Muscle layer of duodenum (tissue), 2 donors: Measurements from ENCODE around the gene FCN3.
A peak's percentile ranks its signal among the peaks of the same experiment; 100 is the strongest.

Experiments
- H3K27ac ChIP-seq: one replicate; pipeline ENCODE4 v1.7.0; 2013; ENCODE audit warnings: mild to moderate bottlenecking, low read length
- H3K27me3 ChIP-seq: one replicate; pipeline ENCODE4 v1.7.0; 2013; ENCODE audit warnings: low read depth, mild to moderate bottlenecking, control low read depth, low read length
- H3K36me3 ChIP-seq, 2 donors: one replicate each; pipeline ENCODE4 v1.7.0; 2013; ENCODE audit warnings: low read length in 2 of 2, control low read depth in 1 of 2, mild to moderate bottlenecking in 1 of 2; ENCODE audit not compliant: insufficient read depth in 2 of 2, control insufficient read depth in 1 of 2
- H3K4me1 ChIP-seq, 2 donors: one replicate each; pipeline ENCODE4 v1.7.0; 2013; ENCODE audit warnings: low read length in 2 of 2, mild to moderate bottlenecking in 2 of 2, control low read depth in 1 of 2, moderate library complexity in 1 of 2; ENCODE audit not compliant: insufficient read depth in 2 of 2, control insufficient read depth in 1 of 2
- H3K4me3 ChIP-seq, 2 donors: one replicate each; pipeline ENCODE4 v1.7.0; 2013; ENCODE audit warnings: low read length in 2 of 2, low read depth in 1 of 2, mild to moderate bottlenecking in 1 of 2
- H3K9me3 ChIP-seq, 2 donors: one replicate each; pipeline ENCODE4 v1.7.0; 2013; ENCODE audit warnings: low read length in 2 of 2, control low read depth in 1 of 2, mild to moderate bottlenecking in 1 of 2; ENCODE audit not compliant: control insufficient read depth in 1 of 2
- donor health status: healthy.

Gene FCN3

DNA sequence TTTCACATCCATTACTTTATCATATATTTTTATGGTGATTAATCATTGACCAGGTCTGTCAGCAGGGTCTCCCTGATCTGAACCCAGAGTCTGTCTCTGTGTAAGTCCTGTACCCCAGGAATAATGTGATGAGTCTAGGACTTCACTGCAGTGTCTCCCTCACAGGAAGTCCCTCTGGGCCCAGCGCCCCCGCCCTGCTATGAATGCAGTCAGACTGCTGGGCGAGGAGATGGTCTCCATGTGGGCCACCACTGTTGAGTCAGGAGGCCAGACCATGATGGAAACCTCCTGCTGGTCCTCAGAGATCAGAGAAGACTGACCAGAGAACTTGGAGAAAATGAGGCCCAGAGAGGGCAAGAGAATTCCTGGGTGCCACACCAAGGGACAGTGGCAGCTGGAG, 43.2 kb downstream of the FCN3 start:
- Histone ChIP-seq H3K27ac (no peak overlapping the region), H3K36me3 (peaks cover 31 to 73% of the 10 kb centered on the region in 2 donors), H3K27me3 (no peaks in the 10 kb centered on the region), H3K4me1 (peaks cover 0 to 20% of the 10 kb centered on the region in 2 donors), H3K9me3 (no peaks in the 10 kb centered on the region), H3K4me3 (no peak overlapping the region)

DNA sequence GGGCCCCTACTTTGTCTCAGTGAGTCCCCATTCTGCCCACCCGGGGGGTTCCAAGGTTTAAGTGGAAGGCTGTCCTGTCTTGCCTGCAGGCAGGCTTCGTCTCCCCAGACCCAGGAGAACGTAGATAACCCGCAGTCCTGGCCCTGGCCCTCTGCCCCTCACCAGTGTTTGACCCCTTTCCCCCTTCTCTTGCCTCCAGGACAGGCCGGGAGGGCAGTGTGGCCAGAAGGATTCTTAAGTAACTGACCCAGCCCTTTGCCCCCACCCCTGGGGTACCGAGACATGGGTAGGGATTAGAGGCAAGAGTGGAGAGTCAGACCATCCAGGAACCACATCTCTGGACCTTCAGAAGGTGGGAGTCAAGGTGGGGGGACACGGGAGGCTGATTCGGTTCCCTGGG, 43.8 kb downstream of the FCN3 start:
- Histone ChIP-seq H3K27me3 (no peaks in the 10 kb centered on the region), H3K4me3 (no peak overlapping the region), H3K27ac (no peak overlapping the region), H3K9me3 (no peaks in the 10 kb centered on the region), H3K36me3 (peaks cover 31 to 70% of the 10 kb centered on the region in 2 donors), H3K4me1 (peaks cover 0 to 25% of the 10 kb centered on the region in 2 donors)

DNA sequence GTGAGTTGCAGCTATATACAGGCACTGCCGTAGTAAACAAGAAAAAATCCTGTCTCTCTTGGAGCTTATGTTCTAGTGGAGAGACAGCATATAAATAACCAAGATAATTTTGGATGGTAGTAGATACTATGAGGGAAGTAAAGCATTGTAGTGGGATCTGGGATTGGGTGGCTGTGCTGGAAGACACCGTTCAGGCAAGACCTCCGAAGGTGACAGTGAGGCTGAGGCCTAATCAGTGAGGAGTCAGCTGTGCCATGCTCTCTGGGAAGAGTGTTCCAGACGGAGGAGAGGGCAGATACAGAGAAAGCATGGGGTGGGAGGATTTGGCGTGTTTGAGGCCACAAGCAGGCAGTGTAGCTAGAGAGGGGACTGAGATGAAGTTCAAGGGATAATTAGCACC, 46.7 kb downstream of the FCN3 start:
- H3K27ac ChIP-seq: no peak overlapping the region
- no peaks in the 10 kb centered on the region for H3K27me3 ChIP-seq
- no peak overlapping the region for H3K4me3 ChIP-seq
- H3K4me1 ChIP-seq: peaks cover 3 to 41% of the 10 kb centered on the region in 2 donors
- peaks cover 21 to 54% of the 10 kb centered on the region in 2 donors for H3K36me3 ChIP-seq
- no peaks in the 10 kb centered on the region for H3K9me3 ChIP-seq

DNA sequence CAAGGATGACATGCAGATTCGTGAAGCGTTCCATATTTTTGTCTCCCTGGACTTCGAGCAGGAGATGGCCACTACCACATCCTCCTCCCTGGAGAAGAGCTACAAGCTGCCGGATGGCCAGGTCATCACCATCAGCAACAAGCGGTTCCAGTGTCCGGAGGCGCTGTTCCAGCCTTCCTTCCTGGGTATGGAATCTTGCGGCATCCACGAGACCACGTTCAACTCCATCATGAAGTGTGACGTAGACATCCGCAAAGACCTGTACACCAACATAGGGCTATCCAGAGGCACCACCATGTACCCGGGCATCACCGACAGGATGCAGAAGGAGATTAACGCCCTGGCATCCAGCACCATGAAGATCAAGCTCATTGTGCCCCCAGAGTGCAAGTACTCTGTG, 49.3 kb downstream of the FCN3 start:
- Histone ChIP-seq H3K4me1 (peaks cover 7 to 47% of the 10 kb centered on the region in 2 donors), H3K27me3 (no peaks in the 10 kb centered on the region), H3K9me3 (no peaks in the 10 kb centered on the region), H3K4me3 (no peak overlapping the region), H3K27ac (no peak overlapping the region), H3K36me3 (peaks cover 10 to 29% of the 10 kb centered on the region in 2 donors)

DNA sequence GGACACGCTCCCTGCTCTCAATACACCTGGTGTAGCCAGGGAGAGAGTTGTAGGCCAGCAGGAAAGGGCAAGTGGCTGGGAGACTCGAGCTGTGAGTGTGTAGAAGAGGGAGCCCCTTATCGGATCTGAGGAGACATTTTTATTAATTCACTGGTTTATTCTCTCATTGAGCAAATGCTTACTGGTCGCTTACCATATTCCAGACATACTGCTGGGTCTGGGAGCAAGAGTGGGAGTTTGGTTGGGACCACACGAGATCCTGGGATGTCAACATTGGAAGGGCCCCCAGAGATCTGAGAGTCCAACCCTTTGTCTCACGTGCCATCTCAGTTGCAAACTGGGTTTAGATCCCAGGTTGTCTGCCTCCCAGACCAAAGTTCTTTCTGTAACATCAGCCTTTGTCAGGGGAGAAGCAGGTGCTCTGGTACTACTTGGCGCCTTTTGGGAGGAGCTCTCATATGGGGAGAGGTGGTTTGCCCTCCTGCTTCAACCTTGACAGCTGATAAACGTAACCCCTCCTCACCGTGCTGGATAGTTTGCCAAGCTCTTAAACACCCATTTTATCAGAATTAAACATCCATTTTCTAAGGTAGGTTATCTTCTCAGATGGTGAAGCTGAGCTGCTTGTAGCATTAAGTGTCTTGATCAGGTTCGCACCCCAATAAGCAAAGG, 51.9 kb downstream of the FCN3 start:
- Histone ChIP-seq H3K36me3 (peaks cover 9 to 17% of the 10 kb centered on the region in 2 donors), H3K27me3 (no peaks in the 10 kb centered on the region), H3K4me3 (peak overlapping the region; percentile 100), H3K4me1 (peaks cover 7 to 37% of the 10 kb centered on the region in 2 donors), H3K27ac (peak overlapping the region; percentile 97), H3K9me3 (no peaks in the 10 kb centered on the region)

DNA sequence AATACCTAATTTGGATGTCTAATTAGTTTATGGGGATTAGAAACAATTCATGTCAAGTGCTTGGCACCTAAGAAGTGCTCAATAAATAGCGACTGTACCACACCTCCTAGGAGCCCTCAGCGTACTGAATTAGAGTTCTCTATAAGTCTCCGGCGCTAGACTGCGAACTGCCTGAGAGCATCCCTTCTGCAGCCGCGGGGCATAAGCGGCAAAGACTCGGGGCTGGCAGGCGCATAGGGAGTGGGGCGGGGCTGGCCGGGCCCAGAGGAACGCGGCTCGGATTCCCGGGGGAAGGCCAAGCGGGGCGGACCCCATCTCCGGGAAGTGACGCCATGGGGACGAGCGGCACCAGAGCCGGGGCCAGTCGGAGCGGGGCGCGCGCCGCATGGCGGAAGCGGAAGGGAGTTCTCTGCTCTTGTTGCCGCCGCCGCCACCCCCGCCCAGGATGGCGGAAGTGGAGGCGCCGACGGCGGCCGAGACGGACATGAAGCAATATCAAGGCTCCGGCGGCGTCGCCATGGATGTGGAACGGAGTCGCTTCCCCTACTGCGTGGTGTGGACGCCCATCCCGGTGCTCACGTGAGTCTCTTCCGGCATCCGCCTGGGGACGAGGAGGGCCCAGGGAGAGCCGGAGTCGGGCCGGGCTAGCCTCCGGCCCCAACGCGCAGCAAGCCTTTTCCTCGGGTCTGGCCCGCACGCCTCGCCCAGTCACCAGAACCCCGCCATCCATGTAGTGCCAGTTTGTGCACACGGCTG, 52.6 kb downstream of the FCN3 start, which contains the start of gene TMEM222:
Gene TMEM222, plus strand, starts transcription at position 351 of the 756 bp plus-strand sequence. Its CDS starts 35 bp downstream, at position 386.
- Histone ChIP-seq H3K4me1 (peaks cover 7 to 35% of the 10 kb centered on the region in 2 donors), H3K36me3 (peaks cover 8 to 16% of the 10 kb centered on the region in 2 donors), H3K4me3 (peak within 1 kb of the TSS; percentile 100), H3K27ac (peak within 1 kb of the TSS; percentile 97), H3K9me3 (no peaks in the 10 kb centered on the region), H3K27me3 (no peaks in the 10 kb centered on the region)
